ENCODE data around the gene SASS6. TPM values are rescaled to one million over a fixed set of nuclear protein-coding genes. Genes with fewer than 3 reads are reported as not detected.

The SASS6 gene
- polyA plus RNA-seq, 1 donor (not counting 4 experiments of a cell fraction or from before 2014, with no cell fraction given), result 2.5 TPM

GRCh38 chr1:100073531-100073930, 59.2 kb downstream of the SASS6 start:
- Histone ChIP-seq H3K79me2 (ENCODE audit: control insufficient read depth, insufficient read depth, low read length) (no peaks in the 10 kb centered on the region), H3K27ac (ENCODE audit: control insufficient read depth, insufficient read depth, low read length) (no peak overlapping the region), H3K4me2 (ENCODE audit: control insufficient read depth, extremely low read depth, insufficient read depth, low read depth, low read length) (no peak overlapping the region), H3K9ac (ENCODE audit: control insufficient read depth, extremely low read depth, insufficient read depth, low read length) (no peak overlapping the region), H3K4me3 (ENCODE audit: control insufficient read depth in 2 of 3, extremely low read depth in 1 of 3, insufficient read depth in 2 of 3, low read depth in 1 of 3, low read length in 3 of 3) (no peak overlapping the region), H4K20me1 (ENCODE audit: control insufficient read depth, extremely low read depth, insufficient read depth, low read length) (no peaks in the 10 kb centered on the region), H3K9me1 (ENCODE audit: control insufficient read depth, extremely low read depth, insufficient read depth, low read length) (no peaks in the 10 kb centered on the region), H3K4me1 (ENCODE audit: control insufficient read depth, extremely low read depth, insufficient read depth, low read length) (no peaks in the 10 kb centered on the region), H2AFZ (ENCODE audit: control insufficient read depth, low read length) (no peak overlapping the region), H3K9me3 (ENCODE audit: control insufficient read depth, low read depth, low read length) (no peaks in the 10 kb centered on the region), H3K27me3 (ENCODE audit: control insufficient read depth, extremely low read depth, insufficient read depth, low read length) (no peaks in the 10 kb centered on the region), H3K36me3 (ENCODE audit: control insufficient read depth in 2 of 2, extremely low read depth in 1 of 2, insufficient read depth in 2 of 2, low read length in 2 of 2) (peaks cover 7 to 10% of the 10 kb centered on the region in 2 experiments)
- dilution Hi-C loops (cut with MboI; ENCODE audit: extremely low pct_ligation_motif_present, low sequenced_read_pairs), result no loop called here
- TF ChIP-seq EZH2 (IDR thresholded peaks at IDR 0.05; ENCODE audit: low read length), result no peak
- TF ChIP-seq CTCF (optimal IDR thresholded peaks at IDR 0.05 in 1 of 3, IDR thresholded peaks at IDR 0.05 in 1 of 3, conservative IDR thresholded peaks at IDR 0.05 in 1 of 3; ENCODE audit: extremely low read depth in 1 of 3, insufficient read depth in 2 of 3, low read length in 3 of 3), result no peak
- FAIRE-seq (no peak), DNase-seq (ENCODE audit: low read depth, low spot score) (no peak)

- H4K20me1 ChIP-seq (ENCODE audit: control insufficient read depth, extremely low read depth, insufficient read depth, low read length), result no peaks in the 10 kb centered on the region
- H3K4me3 ChIP-seq (ENCODE audit: control insufficient read depth in 2 of 3, extremely low read depth in 1 of 3, insufficient read depth in 2 of 3, low read depth in 1 of 3, low read length in 3 of 3), result no peak overlapping the region
- H3K9me3 ChIP-seq (ENCODE audit: control insufficient read depth, low read depth, low read length), result no peaks in the 10 kb centered on the region
- H2AFZ ChIP-seq (ENCODE audit: control insufficient read depth, low read length), result no peak overlapping the region
- H3K9ac ChIP-seq (ENCODE audit: control insufficient read depth, extremely low read depth, insufficient read depth, low read length), result no peak overlapping the region
- no peak overlapping the region for H3K4me2 ChIP-seq (ENCODE audit: control insufficient read depth, extremely low read depth, insufficient read depth, low read depth, low read length)
- H3K27ac ChIP-seq (ENCODE audit: control insufficient read depth, insufficient read depth, low read length), result no peak overlapping the region
- H3K36me3 ChIP-seq (ENCODE audit: control insufficient read depth in 2 of 2, extremely low read depth in 1 of 2, insufficient read depth in 2 of 2, low read length in 2 of 2), result peaks cover 12 to 18% of the 10 kb centered on the region in 2 experiments
- H3K9me1 ChIP-seq (ENCODE audit: control insufficient read depth, extremely low read depth, insufficient read depth, low read length), result no peaks in the 10 kb centered on the region
- DNase-seq (ENCODE audit: low read depth, low spot score) (no peak), FAIRE-seq (no peak)
- no peaks in the 10 kb centered on the region for H3K4me1 ChIP-seq (ENCODE audit: control insufficient read depth, extremely low read depth, insufficient read depth, low read length)
- no peaks in the 10 kb centered on the region for H3K79me2 ChIP-seq (ENCODE audit: control insufficient read depth, insufficient read depth, low read length)
- dilution Hi-C loops (cut with MboI; ENCODE audit: extremely low pct_ligation_motif_present, low sequenced_read_pairs), result no loop called here
- TF ChIP-seq CTCF (optimal IDR thresholded peaks at IDR 0.05 in 1 of 3, IDR thresholded peaks at IDR 0.05 in 1 of 3, conservative IDR thresholded peaks at IDR 0.05 in 1 of 3; ENCODE audit: extremely low read depth in 1 of 3, insufficient read depth in 2 of 3, low read length in 3 of 3), result no peak
- no peak for TF ChIP-seq EZH2 (IDR thresholded peaks at IDR 0.05; ENCODE audit: low read length)
- no peaks in the 10 kb centered on the region for H3K27me3 ChIP-seq (ENCODE audit: control insufficient read depth, extremely low read depth, insufficient read depth, low read length)
Observed at GRCh38 chr1:100070201-100070939, 62.4 kb downstream of the SASS6 start.

All from keratinocyte (primary cell).